K562 (cell line): ENCODE data around the gene ACTR3C. TPM values are rescaled to one million over a fixed set of nuclear protein-coding genes. Genes with fewer than 3 reads are reported as not detected.
"Not testable (repeated sequence)": the region's sequence is repeated elsewhere in the genome, so short reads cannot be mapped to it uniquely, and the experiment has no call there.

Experiments used
- ADNP ChIP-seq: fragments of 200-800 bp; sonication (Bioruptor generic); IDR thresholded peaks from 2 replicates; pipeline ENCODE4 v1.6.1; 2016; ENCODE audit warnings: missing genetic modification characterization, missing compliant biosample characterization
- ARID1B ChIP-seq: fragments of 450-650 bp; IDR thresholded peaks from 2 replicates; pipeline ENCODE4 v1.6.1; 2016; ENCODE audit warnings: antibody characterized with exemption, mild to moderate bottlenecking, inconsistent platforms
- ATF7 ChIP-seq: fragments of 450-650 bp; IDR thresholded peaks from 2 replicates; pipeline ENCODE4 v1.7.1; 2014; ENCODE audit warnings: mild to moderate bottlenecking, moderate library complexity
- CEBPB ChIP-seq: fragments of 450-650 bp; IDR thresholded peaks from 2 replicates; pipeline ENCODE4 v1.6.1; 2016; ENCODE audit warnings: missing genetic modification characterization, missing compliant biosample characterization
- CXXC5 ChIP-seq: fragments of 250-450 bp; sonication (Bioruptor Pico); IDR thresholded peaks from 2 replicates; pipeline ENCODE4 v1.8.0; 2022; ENCODE audit warnings: inconsistent platforms, mild to moderate bottlenecking, moderate library complexity
- DMBX1 ChIP-seq: fragments of 250-450 bp; sonication (Bioruptor Pico); IDR thresholded peaks from 2 replicates; pipeline ENCODE4 v1.8.0; 2022; ENCODE audit warnings: inconsistent platforms, mild to moderate bottlenecking, moderate library complexity, borderline replicate concordance
- E2F8 ChIP-seq: fragments of 450-650 bp; IDR thresholded peaks from 2 replicates; pipeline ENCODE4 v1.7.1; 2018; ENCODE audit warnings: mild to moderate bottlenecking, low read depth; ENCODE audit not compliant: partially characterized antibody
- FOXA3 ChIP-seq, 2 experiments: fragments of 450-650 bp in 1 of 2; sonication (generic) in 1 of 2; formaldehyde crosslinking; IDR thresholded peaks in 1 of 2; conservative IDR thresholded peaks in 1 of 2; 2 replicates each; pipeline versions ENCODE4 v1.4.0 to v1.8.0; 2020 to 2022; ENCODE audit warnings: mild to moderate bottlenecking in 2 of 2, missing genetic modification reagents in 1 of 2
- FOXJ2 ChIP-seq: fragments of 200-800 bp; sonication (Bioruptor generic); IDR thresholded peaks from 2 replicates; pipeline ENCODE4 v1.6.1; 2016; ENCODE audit warnings: missing genetic modification characterization, missing compliant biosample characterization
- FOXK2 ChIP-seq, 2 experiments: fragments of 450-650 bp; IDR thresholded peaks in 1 of 2; conservative IDR thresholded peaks in 1 of 2; 2 replicates each; pipeline ENCODE4 v1.6.1; 2016; ENCODE audit warnings: low read depth in 2 of 2, mild to moderate bottlenecking in 1 of 2
- GATAD2A ChIP-seq: fragments of 450-650 bp; IDR thresholded peaks from 2 replicates; pipeline ENCODE4 v1.6.1; 2017
- HLTF ChIP-seq: fragments of 450-650 bp; IDR thresholded peaks from 2 replicates; pipeline ENCODE4 v1.6.1; 2016
- KDM1A ChIP-seq, 2 experiments: fragments of 450-650 bp; IDR thresholded peaks; 2 replicates each; pipeline ENCODE4 v1.6.1; 2016; ENCODE audit warnings: mild to moderate bottlenecking in 2 of 2
- KLF6 ChIP-seq: fragments of 250-450 bp; sonication (Bioruptor Pico); IDR thresholded peaks from 2 replicates; pipeline ENCODE4 v1.4.0; 2020; ENCODE audit warnings: mild to moderate bottlenecking, moderate library complexity, borderline replicate concordance
- LEF1 ChIP-seq: fragments of 450-650 bp; IDR thresholded peaks from 2 replicates; pipeline ENCODE4 v1.6.1; 2016; ENCODE audit warnings: mild to moderate bottlenecking
- NR2C2 ChIP-seq, 2 experiments: fragments of 200-800 bp in 1 of 2; sonication (Bioruptor generic) in 1 of 2; sonication (generic) in 1 of 2; formaldehyde crosslinking in 1 of 2; IDR thresholded peaks; 2 replicates each; pipeline versions ENCODE4 v1.6.1 to v1.8.0; 2016 to 2022; ENCODE audit warnings: mild to moderate bottlenecking in 1 of 2, missing compliant biosample characterization in 1 of 2, missing genetic modification characterization in 1 of 2, missing genetic modification reagents in 1 of 2
- NRF1 ChIP-seq, 2 experiments: fragments of 450-650 bp; IDR thresholded peaks in 1 of 2; conservative IDR thresholded peaks in 1 of 2; 2 replicates each; pipeline ENCODE4 v1.6.1; 2014; ENCODE audit warnings: mild to moderate bottlenecking in 2 of 2
- SMARCC2 ChIP-seq: fragments of 450-650 bp; IDR thresholded peaks from 2 replicates; pipeline ENCODE4 v1.6.1; 2017; ENCODE audit warnings: antibody characterized with exemption, moderate library complexity, mild to moderate bottlenecking, low read depth
- SMARCE1 ChIP-seq: fragments of 450-650 bp; IDR thresholded peaks from 2 replicates; pipeline ENCODE4 v1.7.1; 2016; ENCODE audit warnings: mild to moderate bottlenecking
- TEAD1 ChIP-seq, 2 experiments: fragments of 450-650 bp in 1 of 2; sonication (generic) in 1 of 2; formaldehyde crosslinking; IDR thresholded peaks; 2 replicates each; pipeline versions ENCODE4 v1.4.0 to v1.8.0; 2020 to 2022; ENCODE audit warnings: mild to moderate bottlenecking in 2 of 2, missing genetic modification reagents in 1 of 2
- ZEB2 ChIP-seq: fragments of 450-650 bp; IDR thresholded peaks from 2 replicates; pipeline ENCODE4 v1.6.1; 2016
- ZNF395 ChIP-seq: fragments of 200-800 bp; sonication (Bioruptor generic); IDR thresholded peaks from 2 replicates; pipeline ENCODE4 v1.6.1; 2017; ENCODE audit warnings: missing genetic modification characterization, missing compliant biosample characterization
- ZNF76 ChIP-seq: fragments of 250-450 bp; sonication (Bioruptor Pico); IDR thresholded peaks from 2 replicates; pipeline ENCODE4 v1.4.0; 2020; ENCODE audit warnings: mild to moderate bottlenecking, moderate library complexity, borderline replicate concordance
- polyA plus RNA-seq, 8 experiments: library from polyadenylated mRNA; depleted of rRNA in 4 of 8; stranded (reverse) in 5 of 8; unstranded in 3 of 8; fragments of >200 nt; fragmentation: Nextera tagmentation in 2 of 8; fragmentation: Illumina TruSeq in 1 of 8; extraction: Ambion mirVana in 2 of 8; extraction: Trizol in 1 of 8; gene quantifications; 2 replicates each; pipeline versions ENCODE4 v1.2.1 to v1.2.3, GENCODE V29; 2011 to 2014; ENCODE audit warnings: inconsistent platforms in 1 of 8, missing spikeins in 1 of 8
- total RNA-seq, 7 experiments: library from RNA; depleted of rRNA in 6 of 7; stranded (reverse); fragments of >200 nt in 6 of 7; fragmentation: Illumina TruSeq in 2 of 7; extraction: Trizol in 2 of 7; gene quantifications; 2 replicates each; pipeline versions ENCODE4 v1.2.1 to v1.2.3, GENCODE V29; 2011 to 2021; ENCODE audit warnings: low replicate concordance in 1 of 7

Gene ACTR3C
- total and polyA plus RNA-seq, 9 of the 15 experiments (the other 6 are each of a cell fraction or from before 2014, with no cell fraction given), result 9.0 to 35.4 (median 13.3) TPM

- TF ChIP-seq FOXK2 (conservative IDR thresholded peaks at IDR 0.05 in 1 of 2, IDR thresholded peaks at IDR 0.05 in 1 of 2; ENCODE audit: low read depth in 2 of 2), result peak; percentile 94 to 96
- TF ChIP-seq HLTF, result peak; percentile 97
- TF ChIP-seq GATAD2A, result peak; percentile 78
- TF ChIP-seq CEBPB (tag), result peak; percentile 85
- peak; percentile 78 for TF ChIP-seq ATF7
- TF ChIP-seq ZEB2, result peak; percentile 47
- peak; percentile 74 for TF ChIP-seq ARID1B
- TF ChIP-seq KLF6 (CRISPR knock-in tag), result peak; percentile 11; the same call in 1 of the 2 replicates
- TF ChIP-seq LEF1, result peak; percentile 73
- peak; percentile 15 to 42; a peak in 3 of 4 replicates for TF ChIP-seq NRF1 (conservative IDR thresholded peaks at IDR 0.05 in 1 of 2, IDR thresholded peaks at IDR 0.05 in 1 of 2)
- TF ChIP-seq E2F8, result peak; percentile 41
- TF ChIP-seq KDM1A (IDR thresholded peaks at IDR 0.05), result peak in 1 of 2 experiments; percentile 74; a peak in 1 of 4 replicates
- TF ChIP-seq NR2C2 (CRISPR knock-in tag; IDR thresholded peaks at IDR 0.05), result not testable (repeated sequence)
- TF ChIP-seq NR2C2 (tag; IDR thresholded peaks at IDR 0.05), result peak; percentile 48; the same call in 1 of the 2 replicates
- peak; percentile 57; the same call in 1 of the 2 replicates for TF ChIP-seq SMARCC2
- TF ChIP-seq ADNP (tag), result peak; percentile 34; the same call in 1 of the 2 replicates
- TF ChIP-seq ZNF395, result 0 out of 2 replicates have a peak, but pooled peaks have one; percentile 64
- TF ChIP-seq FOXA3 (CRISPR knock-in tag; conservative IDR thresholded peaks at IDR 0.05 in 1 of 2, IDR thresholded peaks at IDR 0.05 in 1 of 2), result peak; percentile 69 to 74
- TF ChIP-seq FOXJ2, result peak; percentile 83
- TF ChIP-seq CXXC5 (CRISPR knock-in tag), result peak; percentile 65; the same call in 1 of the 2 replicates
- peak; percentile 83 for TF ChIP-seq SMARCE1
- peak in 1 of 2 experiments; percentile 50; a peak in 1 of 4 replicates for TF ChIP-seq TEAD1 (CRISPR knock-in tag; IDR thresholded peaks at IDR 0.05)
- TF ChIP-seq DMBX1 (CRISPR knock-in tag), result peak; percentile 82
- peak; percentile 36; the same call in 1 of the 2 replicates for TF ChIP-seq ZNF76 (CRISPR knock-in tag)
Measured at GRCh38 chr7:150302908-150303310, 20.4 kb downstream of the ACTR3C start (continued).
